CD4-positive, alpha-beta T cell treated with Interleukin-6 at 100 ng/mL for 8 hours (primary cell): ENCODE results near the gene C2CD4D.
A peak's percentile ranks its signal among the peaks of the same experiment; 100 is the strongest.
"Not testable (repeated sequence)": the region's sequence is repeated elsewhere in the genome, so short reads cannot be mapped to it uniquely, and the experiment has no call there.

Experiments
- DNase-seq: peaks from one replicate; pipeline ENCODE4 v3.0.0-alpha.2; 2020; ENCODE audit warnings: mixed read lengths, low spot score

C2CD4D gene

DNA sequence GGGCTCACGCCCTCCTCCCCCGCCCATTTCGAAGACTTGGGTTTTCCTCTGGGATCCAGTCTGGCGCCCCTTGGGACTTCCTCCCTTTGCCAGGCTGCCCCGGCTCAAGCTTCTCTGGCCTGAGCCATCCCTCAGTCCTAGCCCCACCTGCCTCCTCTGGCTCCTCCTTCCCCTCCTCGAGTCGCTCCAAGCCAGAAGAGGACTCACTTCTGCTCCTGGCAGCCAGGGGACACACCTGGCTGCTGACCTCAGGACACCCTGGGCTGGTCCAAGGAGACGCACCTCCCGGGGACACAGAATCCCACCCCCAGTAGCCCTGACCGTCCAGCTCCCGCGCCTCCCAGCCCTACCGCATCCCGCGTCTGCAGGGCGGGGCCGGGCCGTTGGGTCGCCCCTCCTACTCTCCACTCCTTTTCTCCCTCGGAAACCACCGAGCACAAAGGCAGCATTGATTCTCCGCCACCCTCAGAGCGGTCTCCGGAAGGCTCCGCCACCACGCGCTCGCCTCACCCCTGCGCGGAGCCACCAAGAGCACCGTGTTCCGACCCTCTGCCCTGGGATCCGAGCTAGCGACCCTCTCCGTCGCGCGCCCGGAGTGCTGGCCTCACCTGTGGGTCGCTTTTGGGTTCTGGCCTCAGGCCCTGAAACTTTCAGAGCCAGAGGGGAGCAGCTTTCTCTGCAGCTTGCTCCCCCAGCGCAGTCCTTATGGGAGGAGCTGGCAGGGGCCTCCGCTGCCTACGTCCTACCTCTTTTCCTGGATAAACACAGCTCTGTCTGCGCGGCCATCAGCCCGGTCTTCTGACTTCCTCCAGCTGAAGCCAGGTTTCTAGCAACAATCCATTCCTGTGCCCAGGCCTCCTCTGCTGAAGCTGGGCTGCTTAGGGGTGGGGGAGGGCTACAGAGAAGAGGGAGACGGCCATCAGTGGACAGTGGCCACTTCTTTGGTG, at the start of gene C2CD4D:
C2CD4D (minus strand) TSS at position 364 of the 947 bp plus-strand sequence. CDS start 831 bp downstream, outside the sequence.
- peak; percentile 71 for DNase-seq

DNA sequence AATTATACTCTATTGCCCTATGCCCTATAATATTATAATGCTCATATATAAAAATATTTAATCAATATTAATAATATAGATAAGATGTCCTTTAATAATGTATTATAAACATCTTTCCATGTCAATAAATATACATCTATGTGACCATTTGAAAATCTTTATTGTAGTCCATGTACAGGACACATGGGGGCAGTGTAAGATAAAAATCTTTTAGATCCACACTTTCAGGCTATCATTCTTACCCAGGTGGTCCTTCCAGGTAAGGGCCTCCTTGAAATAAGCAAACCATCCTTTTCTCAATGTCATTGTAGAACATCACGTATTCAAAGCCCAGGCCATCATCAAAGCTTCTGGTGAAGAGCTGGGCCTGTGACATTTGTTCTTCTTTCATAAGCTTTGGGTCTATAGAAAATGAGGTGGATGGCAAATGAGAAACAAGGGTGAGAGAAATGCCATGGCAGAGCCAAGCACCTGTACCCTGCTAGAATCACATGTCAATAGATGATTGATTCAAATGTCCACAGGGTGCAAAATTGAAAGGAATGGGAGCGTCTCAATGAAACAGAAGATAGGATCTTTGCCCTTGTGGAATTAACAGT, 49.5 kb upstream of the C2CD4D start:
- DNase-seq, result peak; percentile 30

DNA sequence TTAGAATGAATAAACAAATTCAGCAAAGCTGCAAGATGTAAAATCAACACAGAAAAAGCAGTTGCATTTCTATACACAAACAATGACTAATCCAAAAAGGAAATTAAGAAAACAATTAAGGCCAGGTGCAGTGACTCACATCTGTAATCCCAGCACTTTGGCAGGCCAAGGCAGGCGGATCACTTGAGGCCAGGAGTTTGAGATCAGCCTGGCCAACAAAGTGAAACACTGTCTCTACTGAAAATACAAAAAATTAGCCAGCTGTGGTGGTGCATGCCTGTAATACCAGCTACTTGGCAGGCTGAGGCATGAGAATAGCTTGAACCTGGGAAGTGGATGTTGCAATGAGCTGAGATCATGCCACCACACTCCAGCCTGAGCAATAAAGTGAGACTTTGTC, 47.4 kb upstream of the C2CD4D start:
- no peak for DNase-seq

DNA sequence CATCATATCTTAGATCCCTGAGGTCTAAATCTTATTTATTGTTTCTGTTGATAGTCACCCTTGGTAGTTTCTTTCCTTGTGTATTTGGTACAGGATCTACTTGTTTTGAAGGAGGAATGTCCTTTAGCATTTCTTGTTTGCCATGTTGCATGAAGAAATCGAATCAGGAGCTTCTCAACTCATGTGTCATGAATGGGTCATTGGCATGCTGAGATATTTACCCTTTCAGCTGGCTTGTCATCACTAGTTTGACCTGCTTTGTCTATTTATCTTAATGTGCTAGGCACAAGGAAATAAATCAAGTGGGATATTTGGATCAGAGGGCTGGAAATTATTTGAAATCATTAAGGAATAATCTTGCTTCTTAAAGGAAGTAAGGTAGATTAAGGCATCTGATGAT, 45.9 kb upstream of the C2CD4D start:
- DNase-seq, result no peak

DNA sequence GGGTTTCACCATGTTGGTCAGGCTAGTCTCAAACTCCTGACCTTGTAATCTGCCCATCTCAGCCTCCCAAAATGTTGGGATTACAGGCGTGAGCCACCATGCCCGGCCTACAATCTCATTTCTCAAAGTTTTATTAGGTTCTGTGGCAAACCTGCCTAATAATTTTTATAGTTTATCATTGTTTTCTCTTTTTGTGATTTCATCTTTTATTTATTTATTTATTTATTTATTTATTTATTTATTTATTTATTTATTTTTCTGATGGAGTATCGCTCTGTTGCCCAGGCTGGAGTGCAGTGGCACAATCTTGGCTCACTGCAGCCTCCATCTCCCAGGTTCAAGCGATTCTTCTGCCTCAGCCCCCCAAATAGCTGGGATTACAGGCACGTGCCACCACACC, 45.3 kb upstream of the C2CD4D start:
- not testable (repeated sequence) for DNase-seq

DNA sequence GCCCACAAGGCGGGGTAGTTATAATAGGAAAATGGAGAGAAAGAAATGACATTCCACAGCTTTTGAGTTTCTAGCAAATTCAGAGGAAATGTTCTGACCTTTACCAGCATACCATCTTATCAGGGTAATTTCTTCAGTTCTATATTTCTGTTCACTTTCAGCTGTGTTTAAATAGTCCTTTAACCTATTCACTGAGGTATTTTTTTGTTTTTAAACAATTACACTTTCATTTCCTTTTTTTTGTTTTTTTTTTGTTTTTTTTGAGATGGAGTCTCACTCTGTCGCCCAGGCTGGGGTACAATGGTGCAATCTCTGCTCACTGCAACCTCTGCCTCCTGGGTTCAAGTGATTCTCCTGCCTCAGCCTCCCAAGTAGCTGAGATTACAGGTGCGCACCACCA, 44.8 kb upstream of the C2CD4D start:
- not testable (repeated sequence) for DNase-seq

DNA sequence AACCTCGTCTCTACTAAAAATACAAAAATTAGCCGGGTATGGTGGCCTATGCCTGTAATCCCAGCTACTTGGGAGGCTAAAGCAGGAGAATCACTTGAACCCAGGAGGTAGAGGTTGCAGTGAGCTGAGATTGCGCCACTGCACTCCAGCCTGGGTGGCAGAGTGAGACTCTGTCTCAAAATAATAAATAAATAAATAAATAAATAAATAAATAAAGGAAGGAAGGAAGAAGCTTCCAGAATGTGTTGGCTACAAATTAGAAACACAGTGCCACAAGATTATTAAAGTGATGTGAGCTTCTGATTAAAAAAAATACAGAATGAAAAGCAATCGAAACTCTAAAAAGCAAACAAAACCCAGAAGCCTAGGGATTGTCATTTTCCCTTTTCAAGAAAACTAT, 44.3 kb upstream of the C2CD4D start:
- not testable (repeated sequence) for DNase-seq

DNA sequence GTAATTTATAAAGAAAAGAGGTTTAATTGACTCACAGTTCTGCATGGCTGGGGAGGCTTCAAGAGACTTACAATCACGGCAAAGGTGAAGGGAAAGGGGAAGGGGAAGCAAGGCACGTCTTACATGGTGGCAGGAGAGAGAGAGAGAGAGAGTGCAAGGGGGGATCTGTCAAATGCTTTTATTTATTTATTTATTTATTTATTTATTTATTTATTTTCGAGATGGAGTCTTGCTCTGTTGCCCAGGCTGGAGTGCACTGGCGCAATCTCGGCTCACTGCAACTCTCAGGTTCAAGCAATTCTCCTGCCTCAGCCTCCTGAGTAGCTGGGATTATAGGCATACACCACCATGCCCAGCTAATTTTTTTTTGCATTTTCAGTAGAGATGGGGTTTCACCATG, 43.3 kb upstream of the C2CD4D start:
- DNase-seq, result not testable (repeated sequence)

DNA sequence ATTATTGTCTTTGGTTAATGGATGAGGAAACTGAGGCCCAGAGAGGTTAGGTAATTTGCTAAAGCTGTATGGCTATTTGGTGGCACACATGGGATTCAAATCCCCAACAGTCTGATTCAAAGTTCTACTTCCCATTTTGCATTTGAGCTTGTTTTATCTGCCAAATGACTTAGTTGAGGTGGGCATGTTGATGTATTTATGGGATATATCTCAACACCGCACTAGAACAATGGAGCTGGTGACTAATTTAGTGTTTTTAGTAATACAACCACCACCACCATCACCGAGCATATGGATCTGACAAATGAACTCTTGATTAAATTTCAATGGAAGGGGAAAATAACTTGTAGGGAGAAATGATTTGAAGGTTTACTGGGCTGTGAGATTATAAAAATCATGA, 42.8 kb upstream of the C2CD4D start:
- no peak for DNase-seq

DNA sequence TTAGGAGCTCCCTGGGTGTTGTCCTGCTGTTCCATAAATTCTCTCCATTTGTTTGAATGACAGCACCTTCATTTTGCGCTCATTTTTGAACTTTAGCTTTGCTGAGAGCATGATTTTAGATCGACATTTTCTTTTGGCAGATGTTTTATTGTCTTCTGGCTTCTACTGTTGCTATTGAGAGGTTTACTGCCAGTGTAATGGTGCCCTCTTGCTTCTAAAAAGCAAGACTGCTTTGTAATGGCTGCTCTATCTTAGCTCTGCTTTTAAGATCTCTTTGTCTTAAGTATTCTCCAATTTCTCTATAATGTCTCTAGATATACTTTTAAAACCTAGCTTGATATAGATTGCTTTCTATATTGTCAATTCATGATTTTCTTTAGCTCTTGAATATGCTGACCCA, 41.9 kb upstream of the C2CD4D start:
- no peak for DNase-seq

DNA sequence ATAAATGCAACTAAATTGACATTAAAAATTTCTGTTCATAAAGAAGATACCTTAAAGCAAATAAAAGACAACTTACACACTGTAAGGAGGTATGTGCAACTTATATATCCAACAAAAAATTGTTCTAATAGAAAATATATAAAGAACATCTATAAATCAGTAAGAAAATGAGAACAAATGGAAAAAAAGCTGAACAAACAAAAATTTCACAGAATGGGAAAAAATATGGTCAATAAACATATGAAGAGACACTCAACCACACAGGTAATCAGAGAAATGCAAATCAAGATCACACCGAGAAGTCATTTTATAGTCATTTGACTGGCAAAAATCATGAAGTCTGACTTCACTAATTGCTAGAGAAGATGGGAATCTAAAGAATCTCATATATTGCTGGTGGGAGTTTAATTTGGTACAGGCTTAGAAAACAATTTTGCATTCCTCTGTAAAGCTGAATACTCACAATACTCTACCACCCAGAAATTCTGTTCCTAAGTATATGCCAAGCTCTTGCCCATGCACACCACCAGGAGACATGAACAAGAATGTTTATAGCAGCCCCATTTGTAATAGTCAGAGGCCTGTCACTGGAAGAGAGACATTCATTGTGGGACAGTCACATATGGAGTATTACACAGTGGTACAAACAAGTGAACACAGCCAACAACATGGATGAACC, 35.9 kb upstream of the C2CD4D start:
- no peak for DNase-seq

DNA sequence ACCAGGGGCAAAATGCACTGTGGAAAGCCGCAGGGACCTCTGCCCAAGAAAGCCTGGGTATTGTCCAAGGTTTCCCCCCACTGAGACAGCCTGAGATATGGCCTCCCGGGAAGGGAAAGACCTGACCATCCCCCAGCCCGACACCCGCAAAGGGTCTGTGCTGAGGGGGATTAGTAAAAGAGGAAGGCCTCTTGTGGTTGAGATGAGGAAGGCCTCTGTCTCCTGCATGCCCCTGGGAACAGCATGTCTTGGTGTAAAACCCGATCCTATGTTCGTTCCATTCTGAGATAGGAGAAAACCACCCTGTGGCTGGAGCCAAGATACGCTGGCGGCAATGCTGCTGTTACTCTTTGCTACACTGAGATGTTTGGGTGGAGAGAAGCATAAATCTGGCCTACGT, 33.2 kb upstream of the C2CD4D start:
- DNase-seq, result not testable (repeated sequence)

DNA sequence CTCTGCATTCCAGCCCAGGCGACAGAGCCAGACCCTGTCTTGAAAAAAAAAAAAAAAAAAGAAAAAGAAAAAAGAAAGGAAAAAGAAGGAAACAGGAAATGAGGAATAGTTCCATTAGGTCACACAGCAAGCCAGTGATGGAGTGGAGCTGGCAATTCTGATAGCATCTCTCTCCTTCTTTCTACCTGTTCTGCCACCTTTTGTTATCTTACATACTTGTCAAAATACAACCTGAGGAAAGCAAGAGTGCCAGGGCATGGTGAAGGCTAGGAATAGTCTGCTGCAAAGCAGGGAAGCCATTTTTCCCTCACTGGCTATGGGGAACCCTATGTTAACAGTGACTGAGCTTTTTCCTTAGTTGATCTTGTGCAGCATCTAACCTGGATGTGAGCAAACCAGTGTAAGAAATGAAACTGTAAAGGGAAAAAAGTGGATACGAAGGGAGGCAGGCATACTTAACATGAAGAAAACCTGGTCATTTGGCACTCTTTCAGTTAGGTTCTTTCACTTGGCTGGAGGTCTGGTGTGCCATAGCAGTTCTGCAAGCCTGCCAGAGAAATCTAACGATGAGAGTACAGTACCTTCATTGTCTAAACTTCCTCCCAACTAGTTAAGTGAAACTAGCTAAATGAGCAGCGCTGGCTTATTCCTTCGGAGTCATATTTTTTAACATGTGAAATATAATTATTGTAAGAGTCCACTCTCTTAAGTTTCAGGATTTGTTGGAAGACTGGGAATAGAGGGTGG, 31.8 kb upstream of the C2CD4D start:
- no peak for DNase-seq

DNA sequence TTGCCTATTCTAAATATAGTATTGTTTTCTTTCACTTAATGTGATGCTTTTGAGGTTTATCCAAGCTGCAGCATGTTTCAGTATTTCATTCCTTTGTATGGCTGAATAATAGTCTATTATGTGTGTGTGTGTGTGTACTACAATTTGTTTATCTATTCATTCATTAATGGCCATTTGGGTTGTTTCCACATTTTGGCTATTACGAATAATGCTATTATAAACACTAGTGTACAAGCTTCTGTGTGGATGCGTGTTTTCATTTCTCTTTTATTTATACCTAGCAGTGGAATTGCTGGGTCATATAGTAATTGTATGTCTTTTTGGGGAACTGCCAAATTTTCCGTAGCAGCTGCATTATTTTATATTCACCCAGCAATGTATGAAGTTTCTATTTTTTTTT, 28.9 kb upstream of the C2CD4D start:
- DNase-seq, result no peak

DNA sequence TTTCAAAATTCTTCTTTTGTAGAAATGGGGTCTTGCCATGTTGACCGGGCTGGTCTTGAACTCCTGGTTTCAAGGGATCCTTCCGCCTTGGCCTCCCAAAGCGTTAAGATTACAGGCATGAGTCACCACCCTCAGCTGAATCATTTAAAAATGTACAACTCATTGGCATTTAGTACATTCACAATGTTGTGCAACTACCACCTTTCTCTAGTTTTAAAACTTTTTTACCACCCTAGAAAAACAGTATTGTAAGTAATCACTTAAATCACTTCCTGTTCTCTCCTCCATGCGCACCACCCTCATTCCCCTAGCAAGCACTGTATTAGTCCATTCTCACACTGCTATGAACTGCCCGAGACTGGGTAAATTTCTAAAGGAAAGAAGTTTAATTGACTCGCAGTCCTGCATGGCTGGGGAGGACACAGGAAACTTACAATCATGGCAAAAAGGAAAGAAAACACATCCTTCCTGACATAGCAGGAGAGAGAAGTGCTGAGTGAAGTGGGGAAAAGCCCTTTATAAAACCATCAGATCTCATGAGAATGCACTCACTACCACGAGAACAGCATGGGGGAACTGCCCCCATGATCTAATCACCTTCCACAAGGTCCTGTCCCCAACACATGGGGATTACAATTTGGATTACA, 28.3 kb upstream of the C2CD4D start:
- DNase-seq, result no peak

DNA sequence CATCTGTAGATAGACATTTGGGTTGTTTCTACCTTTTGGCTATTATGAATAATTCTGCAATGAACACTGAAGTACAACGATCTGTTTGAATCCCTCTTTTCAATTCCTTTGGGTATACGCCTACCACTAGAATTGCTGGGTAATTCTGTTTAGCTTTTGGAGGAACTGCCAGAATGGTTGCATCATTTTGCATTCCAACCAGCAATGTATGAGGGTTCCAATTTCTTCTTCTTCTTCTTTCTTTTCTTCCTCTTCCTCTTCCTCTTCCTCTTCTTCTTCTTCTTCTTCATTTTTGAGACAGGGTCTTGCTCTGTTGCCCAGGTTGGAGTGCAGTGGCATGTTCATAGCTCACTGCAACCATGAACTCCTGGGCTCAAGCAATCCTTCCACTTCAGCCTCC, 27.7 kb upstream of the C2CD4D start:
- no peak for DNase-seq

DNA sequence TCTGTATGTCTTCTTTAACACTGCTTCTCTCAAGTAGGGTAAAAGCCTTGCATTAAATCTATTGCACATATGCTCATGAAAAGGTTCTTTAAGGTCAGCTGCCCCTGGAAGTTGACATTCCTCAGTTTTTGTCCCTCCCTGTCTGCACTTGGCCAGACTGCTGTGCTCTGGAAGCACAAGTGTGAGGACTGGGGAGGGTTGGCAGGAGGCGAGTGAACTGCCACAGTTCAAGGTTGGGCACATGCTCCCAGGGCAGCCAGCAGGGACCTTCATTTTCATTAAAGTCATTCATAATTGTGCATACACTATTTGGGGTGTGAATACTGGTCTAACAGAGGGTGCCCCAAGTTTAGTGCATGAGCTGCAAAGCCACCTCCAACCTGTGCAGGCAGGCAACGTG, 24.8 kb upstream of the C2CD4D start:
- no peak for DNase-seq

DNA sequence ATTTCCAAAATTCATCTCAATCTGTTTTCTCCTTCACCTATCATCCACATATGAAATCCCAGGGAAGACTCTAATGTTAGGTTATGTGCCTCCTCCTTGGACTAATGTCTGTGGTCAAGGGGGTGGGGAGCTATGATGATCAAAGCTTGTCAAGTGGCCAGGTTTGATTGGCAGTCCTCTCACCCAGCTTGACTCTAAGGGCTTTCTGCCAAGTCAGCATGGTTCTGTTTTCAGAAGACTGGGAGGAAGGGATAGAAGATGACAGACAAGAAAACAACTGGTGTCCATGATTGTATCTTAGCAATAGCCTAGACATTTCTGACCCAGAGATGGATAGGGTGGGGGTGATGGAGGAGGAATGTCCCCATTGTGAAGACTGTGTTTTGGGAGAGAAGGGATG, 23.0 kb upstream of the C2CD4D start:
- DNase-seq, result no peak

DNA sequence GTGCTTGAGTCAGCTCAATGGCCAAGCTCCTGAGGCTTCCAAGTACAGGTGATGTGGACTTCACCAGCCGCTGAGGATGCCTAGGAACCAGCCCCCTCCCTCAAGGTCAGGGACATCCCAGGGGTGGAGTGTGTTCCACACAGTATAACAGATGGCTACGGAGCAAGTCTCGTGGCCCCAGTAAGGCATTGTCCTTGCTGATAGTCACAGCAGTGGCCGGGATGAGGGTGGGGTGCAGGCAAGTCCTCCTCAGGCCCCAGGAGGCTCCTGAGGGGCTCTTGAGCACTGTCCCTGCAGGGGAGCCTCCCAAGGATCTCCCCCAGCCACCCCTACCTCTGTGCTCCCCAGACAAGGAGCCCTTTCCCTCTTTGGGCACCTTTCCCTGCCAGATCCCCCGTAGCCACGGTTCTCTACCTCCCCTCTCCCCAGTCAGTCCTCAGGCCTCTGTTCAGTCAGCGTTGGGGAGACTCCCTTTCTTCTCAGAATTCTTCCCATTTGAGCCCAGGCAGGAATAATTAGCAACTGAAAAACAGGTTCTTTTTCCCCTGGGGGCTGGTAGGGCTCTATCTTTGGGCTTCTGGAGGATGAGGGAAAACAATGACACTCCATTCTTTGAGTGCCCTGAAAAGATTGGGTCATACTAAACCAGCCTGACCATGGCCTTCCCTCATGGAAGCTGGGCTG, 21.0 kb upstream of the C2CD4D start:
- DNase-seq, result no peak

DNA sequence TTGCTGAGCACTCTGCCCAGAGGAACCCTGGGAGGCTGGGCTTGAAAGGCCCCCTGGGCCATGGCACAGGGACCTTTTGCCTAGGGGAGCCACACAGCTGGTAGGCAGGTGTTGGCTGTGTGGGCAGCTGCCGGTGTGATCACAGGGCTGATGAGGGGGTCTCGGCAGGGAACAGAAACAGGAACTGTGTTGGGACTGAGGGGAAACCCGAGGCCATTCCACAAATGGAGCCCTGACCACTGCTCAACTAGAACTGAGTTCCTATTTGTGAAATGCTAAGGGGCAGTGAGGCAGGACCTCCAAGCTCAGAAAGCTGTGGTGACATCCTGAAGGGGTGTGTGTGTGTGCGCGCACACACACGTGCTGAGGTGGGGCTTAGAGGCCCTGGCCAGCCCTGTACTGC, 20.3 kb upstream of the C2CD4D start:
- no peak for DNase-seq
